Right forelimb (tissue), 1 donor: ENCODE data around the gene MRPL27.

ENCODE experiments used
- DNase-seq: peaks from one replicate; pipeline ENCODE4 v3.0.0-alpha.2; 2018

The MRPL27 gene

GRCh38 chr17:50359998-50360461 lies 13.0 kb downstream of the MRPL27 start:
- peak; percentile 35 for DNase-seq

- no peak for DNase-seq
Measured at GRCh38 chr17:50359005-50359699, 13.8 kb downstream of the MRPL27 start.

GRCh38 chr17:50358177-50358576 lies 14.8 kb downstream of the MRPL27 start:
- no peak for DNase-seq

- DNase-seq, result peak; percentile 37
Measured at GRCh38 chr17:50356892-50357510, 16.0 kb downstream of the MRPL27 start.

GRCh38 chr17:50356418-50356817 lies 16.6 kb downstream of the MRPL27 start:
- DNase-seq, result peak; percentile 35

GRCh38 chr17:50355701-50356341 lies 17.2 kb downstream of the MRPL27 start:
- DNase-seq, result peak; percentile 39

GRCh38 chr17:50355336-50355700 lies 17.7 kb downstream of the MRPL27 start:
- no peak for DNase-seq

- DNase-seq, result peak; percentile 39
Measured at GRCh38 chr17:50354776-50355175, 18.2 kb downstream of the MRPL27 start.

GRCh38 chr17:50354198-50354597 lies 18.8 kb downstream of the MRPL27 start:
- DNase-seq, result no peak

GRCh38 chr17:50353600-50354195 lies 19.3 kb downstream of the MRPL27 start:
- DNase-seq, result peak; percentile 28

- DNase-seq, result no peak
Measured at GRCh38 chr17:50352693-50353599, 20.0 kb downstream of the MRPL27 start.

- DNase-seq, result no peak
Measured at GRCh38 chr17:50352072-50352692, 20.8 kb downstream of the MRPL27 start.

- no peak for DNase-seq
Measured at GRCh38 chr17:50350733-50351132, 22.3 kb downstream of the MRPL27 start.

GRCh38 chr17:50349243-50349600 lies 23.8 kb downstream of the MRPL27 start:
- peak; percentile 24 for DNase-seq

- DNase-seq, result peak; percentile 20
Measured at GRCh38 chr17:50348522-50349242, 24.3 kb downstream of the MRPL27 start.

- no peak for DNase-seq
Measured at GRCh38 chr17:50347894-50348291, 25.1 kb downstream of the MRPL27 start.

- peak; percentile 40 for DNase-seq
Measured at GRCh38 chr17:50347117-50347893, 25.7 kb downstream of the MRPL27 start.

GRCh38 chr17:50346313-50347116 lies 26.5 kb downstream of the MRPL27 start:
- DNase-seq, result no peak

GRCh38 chr17:50345432-50346312 lies 27.3 kb downstream of the MRPL27 start, which contains the start of gene XYLT2:
TSS of gene XYLT2 (plus strand) at chr17:50346126. CDS start at chr17:50346141, 15 bp downstream.
- peak; percentile 88 for DNase-seq
